Measurements from ENCODE around the gene WASF2.

DNA sequence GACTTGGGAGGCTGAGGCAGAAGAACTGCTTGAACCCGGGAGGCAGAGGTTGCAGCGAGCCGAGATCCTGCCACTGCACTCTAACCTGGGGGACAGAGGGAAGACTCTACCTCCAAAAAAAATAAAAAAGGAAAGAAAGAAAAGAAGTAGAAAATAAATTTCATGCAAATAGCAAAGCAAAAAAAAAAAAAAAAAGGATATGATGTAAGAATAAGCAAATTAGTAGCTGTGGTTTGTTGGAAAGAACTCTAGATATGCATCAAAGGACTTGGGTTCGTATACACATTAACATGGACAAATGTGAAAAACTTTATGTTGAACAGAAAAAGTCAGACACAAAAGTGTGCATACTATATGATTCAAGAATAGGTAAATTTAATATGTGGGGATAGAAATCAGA lies 11.9 kb downstream of the WASF2 start:
- TF ChIP-seq, protein P1, sequence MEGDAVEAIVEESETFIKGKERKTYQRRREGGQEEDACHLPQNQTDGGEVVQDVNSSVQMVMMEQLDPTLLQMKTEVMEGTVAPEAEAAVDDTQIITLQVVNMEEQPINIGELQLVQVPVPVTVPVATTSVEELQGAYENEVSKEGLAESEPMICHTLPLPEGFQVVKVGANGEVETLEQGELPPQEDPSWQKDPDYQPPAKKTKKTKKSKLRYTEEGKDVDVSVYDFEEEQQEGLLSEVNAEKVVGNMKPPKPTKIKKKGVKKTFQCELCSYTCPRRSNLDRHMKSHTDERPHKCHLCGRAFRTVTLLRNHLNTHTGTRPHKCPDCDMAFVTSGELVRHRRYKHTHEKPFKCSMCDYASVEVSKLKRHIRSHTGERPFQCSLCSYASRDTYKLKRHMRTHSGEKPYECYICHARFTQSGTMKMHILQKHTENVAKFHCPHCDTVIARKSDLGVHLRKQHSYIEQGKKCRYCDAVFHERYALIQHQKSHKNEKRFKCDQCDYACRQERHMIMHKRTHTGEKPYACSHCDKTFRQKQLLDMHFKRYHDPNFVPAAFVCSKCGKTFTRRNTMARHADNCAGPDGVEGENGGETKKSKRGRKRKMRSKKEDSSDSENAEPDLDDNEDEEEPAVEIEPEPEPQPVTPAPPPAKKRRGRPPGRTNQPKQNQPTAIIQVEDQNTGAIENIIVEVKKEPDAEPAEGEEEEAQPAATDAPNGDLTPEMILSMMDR (conservative IDR thresholded peaks at IDR 0.05; ENCODE audit: low read depth, low read length): no peak
- TF ChIP-seq EZH2 (IDR thresholded peaks at IDR 0.05; ENCODE audit: low read length, unreplicated experiment): no peak

All from PC-3 (cell line).